Testis (tissue), 5 donors: ENCODE results near the gene CMYA5. TPM values are rescaled to one million over a fixed set of nuclear protein-coding genes. Genes with fewer than 3 reads are reported as not detected.

Experiments
- DNase-seq: peaks from one replicate; pipeline ENCODE4 v3.0.0-alpha.2; 2019
- H3K27ac ChIP-seq, 2 donors: fragments of 200-600 bp; sonication (generic); one replicate each; pipeline ENCODE4 v1.5.1; 2019
- H3K27me3 ChIP-seq: fragments of 200-600 bp; sonication (generic); one replicate; pipeline ENCODE4 v1.5.1; 2019
- H3K36me3 ChIP-seq: fragments of 200-600 bp; sonication (generic); one replicate; pipeline ENCODE4 v1.5.1; 2017; ENCODE audit warnings: low read depth; ENCODE audit errors: missing control alignments
- H3K4me1 ChIP-seq: fragments of 200-600 bp; sonication (generic); one replicate; pipeline ENCODE4 v1.5.1; 2019
- H3K4me3 ChIP-seq, 2 donors: fragments of 200-600 bp; sonication (generic); one replicate each; pipeline ENCODE4 v1.5.1; 2017 to 2019
- H3K9me3 ChIP-seq: fragments of 200-600 bp; sonication (generic); one replicate; pipeline ENCODE4 v1.5.1; 2017
- CTCF ChIP-seq, 3 experiments: fragments of 450-650 bp in 2 of 3; fragments of 200-600 bp in 1 of 3; sonication (generic) in 1 of 3; IDR thresholded peaks; one replicate each; pipeline ENCODE4 v1.5.1; 2016 to 2019; ENCODE audit warnings: antibody characterized with exemption in 3 of 3, mild to moderate bottlenecking in 2 of 3, moderate library complexity in 1 of 3
- POLR2A ChIP-seq: fragments of 450-650 bp; IDR thresholded peaks from one replicate; pipeline ENCODE4 v1.6.1; 2017; ENCODE audit warnings: antibody characterized with exemption, mild to moderate bottlenecking, moderate library complexity
- WGBS, 2 donors: methylation state at CpG; one replicate each; pipeline ENCODE4 v1.1.5; 2018; 5-methylcytosine and 5-hydroxymethylcytosine counted together
- intact Hi-C: fragments of 100-400 bp; cut with DNase I; formaldehyde crosslinking; loops from one replicate; pipeline ENCODE4 v1.15.1; 2023; ENCODE audit warnings: low total_unique reads
- long read RNA-seq, 2 donors: transcript quantifications; one replicate each; lab custom pipeline, GENCODE V29; 2026
- polyA plus RNA-seq: library from polyadenylated mRNA; stranded (reverse); fragments of 350-450 nt; fragmentation: Illumina TruSeq; extraction: RNeasy Lipid Tissue Mini Kit (QIAGEN cat#74804); gene quantifications from one replicate; pipeline ENCODE4 v1.2.3, GENCODE V29; 2014; ENCODE audit warnings: low read depth, low replicate concordance; ENCODE audit not compliant: insufficient read depth
- total RNA-seq, 2 donors: library from RNA; depleted of rRNA; stranded (reverse); fragments of >200 nt; gene quantifications; one replicate each; pipeline ENCODE4 v1.2.3, GENCODE V29; 2016

The CMYA5 gene
- 10 to 100 TPM; 27.3 to 33.8 TPM for total RNA-seq
- polyA plus RNA-seq = 2.7 TPM
- long read RNA-seq, donor 1 = 0 reads
- long read RNA-seq, donor 2 = 0 reads

DNA sequence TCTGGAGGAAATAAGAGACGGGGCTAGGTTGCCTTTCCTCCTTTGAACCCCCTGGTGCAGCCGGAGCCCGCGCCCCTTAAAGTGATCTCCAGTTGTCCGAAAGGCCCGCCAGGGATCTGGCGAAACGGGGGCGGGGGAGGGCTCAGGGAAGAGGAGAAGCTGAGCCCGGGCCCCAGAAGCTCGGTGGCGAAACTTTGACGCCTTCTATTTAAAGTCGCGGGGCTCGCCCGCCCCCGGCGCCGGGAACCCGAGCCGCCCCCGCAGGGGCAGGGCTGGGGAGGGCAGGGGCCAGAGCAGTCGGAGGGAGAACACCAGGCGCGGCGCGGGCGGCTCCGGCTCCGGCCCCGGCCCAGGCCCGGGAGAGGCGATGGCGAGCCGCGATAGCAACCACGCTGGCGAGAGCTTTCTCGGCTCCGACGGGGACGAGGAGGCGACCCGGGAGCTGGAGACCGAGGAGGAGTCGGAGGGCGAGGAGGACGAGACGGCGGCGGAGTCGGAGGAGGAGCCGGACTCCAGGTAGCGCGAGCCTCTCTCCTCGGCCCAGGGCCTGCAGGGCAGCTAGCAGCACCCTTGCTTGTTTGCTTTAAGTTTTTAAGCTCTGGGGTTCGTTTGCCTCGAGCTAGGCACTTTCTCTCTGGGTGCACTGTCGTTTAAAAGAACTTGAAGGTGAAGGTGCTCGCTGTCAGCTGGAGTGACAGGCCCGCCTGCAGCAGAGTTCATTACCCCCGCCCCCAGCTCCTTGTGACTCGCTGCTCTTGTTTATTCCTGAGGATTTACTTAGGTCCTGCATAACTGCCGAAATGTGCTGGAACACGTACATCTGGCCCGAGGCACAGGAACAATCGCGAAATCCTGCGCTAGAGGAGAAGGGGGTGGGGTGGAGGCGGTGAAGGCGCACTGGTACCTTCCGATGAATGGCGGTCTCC lies at the start of gene CMYA5:
Gene CMYA5 (plus strand): TSS at position 296 of the 926 bp plus-strand sequence. CDS start 72 bp downstream, at position 368.
- 11 to 17% methylated on average over 35 to 54 of the region's 74 CpGs for WGBS, 2 donors
- intact Hi-C loops = no loop called here
- H3K4me1 ChIP-seq = peaks cover 15% of the 10 kb centered on the region
- peak within 1 kb of the TSS; percentile 61 to 69 for H3K4me3 ChIP-seq
- TF ChIP-seq CTCF (IDR thresholded peaks at IDR 0.05) (no peak), POLR2A (no peak)
- DNase-seq = peak; percentile 77
- no peaks in the 10 kb centered on the region for H3K27me3 ChIP-seq
- no peaks in the 10 kb centered on the region for H3K36me3 ChIP-seq
- peak within 1 kb of the TSS; percentile 73 to 87 for H3K27ac ChIP-seq
- H3K9me3 ChIP-seq = no peaks in the 10 kb centered on the region

- intact Hi-C loops = no loop called here
- H3K36me3 ChIP-seq = no peaks in the 10 kb centered on the region
- WGBS, 2 donors = 73 to 79% methylated on average over 4 of the region's 4 CpGs
Measured at GRCh38 chr5:79640571-79641055, 49.0 kb upstream of the CMYA5 start.

GRCh38 chr5:79641414-79641813 lies 48.2 kb upstream of the CMYA5 start:
- Histone ChIP-seq H3K36me3 (no peaks in the 10 kb centered on the region), H3K27ac (no peak overlapping the region), H3K4me1 (no peaks in the 10 kb centered on the region), H3K27me3 (no peaks in the 10 kb centered on the region), H3K9me3 (no peaks in the 10 kb centered on the region), H3K4me3 (no peak overlapping the region)
- TF ChIP-seq CTCF (IDR thresholded peaks at IDR 0.05) (no peak), POLR2A (no peak)
- no peak for DNase-seq
- intact Hi-C loops = no loop called here
- 87 to 90% methylated on average over 1 of the region's 1 CpG for WGBS, 2 donors

More at GRCh38 chr5:79640571-79641055, 49.0 kb upstream of the CMYA5 start:
- no peak overlapping the region for H3K4me3 ChIP-seq
- TF ChIP-seq POLR2A (no peak), CTCF (IDR thresholded peaks at IDR 0.05) (no peak)
- no peak for DNase-seq
- H3K27ac ChIP-seq = no peak overlapping the region
- H3K27me3 ChIP-seq = no peaks in the 10 kb centered on the region
- no peaks in the 10 kb centered on the region for H3K4me1 ChIP-seq
- no peaks in the 10 kb centered on the region for H3K9me3 ChIP-seq

DNA sequence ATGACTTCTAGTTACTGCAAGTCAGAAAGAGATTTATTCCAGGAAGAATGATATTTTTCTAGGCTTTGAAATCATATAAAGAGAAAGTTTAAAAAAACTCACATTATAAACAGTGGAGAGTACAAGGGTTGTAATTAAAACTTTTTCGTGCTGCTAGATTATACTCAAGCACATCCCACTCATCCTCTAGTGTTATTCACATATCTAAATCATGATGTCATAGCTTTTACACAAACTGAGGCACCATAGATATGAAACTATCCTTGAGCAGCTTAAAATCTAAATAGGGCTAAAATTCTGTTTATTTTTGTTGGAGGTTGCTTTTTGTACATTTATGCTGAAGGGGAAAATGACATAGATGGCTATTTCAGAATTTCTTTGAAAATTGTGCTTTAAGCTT lies 47.4 kb upstream of the CMYA5 start:
- TF ChIP-seq CTCF (IDR thresholded peaks at IDR 0.05) = no peak
- WGBS, 2 donors = 60 to 62% methylated on average over 1 of the region's 1 CpG
- Histone ChIP-seq H3K27me3 (no peaks in the 10 kb centered on the region), H3K36me3 (no peaks in the 10 kb centered on the region), H3K9me3 (no peaks in the 10 kb centered on the region), H3K4me1 (no peaks in the 10 kb centered on the region), H3K27ac (no peak overlapping the region), H3K4me3 (no peak overlapping the region)
- intact Hi-C loops = no loop called here
- DNase-seq = no peak
